Stimulated activated naive CD8-positive, alpha-beta T cell treated with anti-CD3 and anti-CD28 coated beads, Interleukin-15, Interleukin-2, amounts not matched to agents 100 U/mL and 50 U/mL, for 24 hours (primary cell): ENCODE data around the gene C11orf58.

Experiments used
- ATAC-seq: fragments of 150-1000 bp; cut with Tn5 transposase; one replicate; pipeline ENCODE4 v1.10.0; 2021
- DNase-seq: peaks from one replicate; pipeline ENCODE4 v3.0.0; 2021

The C11orf58 gene

GRCh38 chr11:16785520-16786128 is 47.2 kb downstream of the C11orf58 start:
- peak; percentile 63 for DNase-seq
- ATAC-seq = peak; percentile 67

- ATAC-seq (no peak), DNase-seq (no peak)
These were observed 47.7 kb downstream of the C11orf58 start for GRCh38 chr11:16786131-16786530.

DNA sequence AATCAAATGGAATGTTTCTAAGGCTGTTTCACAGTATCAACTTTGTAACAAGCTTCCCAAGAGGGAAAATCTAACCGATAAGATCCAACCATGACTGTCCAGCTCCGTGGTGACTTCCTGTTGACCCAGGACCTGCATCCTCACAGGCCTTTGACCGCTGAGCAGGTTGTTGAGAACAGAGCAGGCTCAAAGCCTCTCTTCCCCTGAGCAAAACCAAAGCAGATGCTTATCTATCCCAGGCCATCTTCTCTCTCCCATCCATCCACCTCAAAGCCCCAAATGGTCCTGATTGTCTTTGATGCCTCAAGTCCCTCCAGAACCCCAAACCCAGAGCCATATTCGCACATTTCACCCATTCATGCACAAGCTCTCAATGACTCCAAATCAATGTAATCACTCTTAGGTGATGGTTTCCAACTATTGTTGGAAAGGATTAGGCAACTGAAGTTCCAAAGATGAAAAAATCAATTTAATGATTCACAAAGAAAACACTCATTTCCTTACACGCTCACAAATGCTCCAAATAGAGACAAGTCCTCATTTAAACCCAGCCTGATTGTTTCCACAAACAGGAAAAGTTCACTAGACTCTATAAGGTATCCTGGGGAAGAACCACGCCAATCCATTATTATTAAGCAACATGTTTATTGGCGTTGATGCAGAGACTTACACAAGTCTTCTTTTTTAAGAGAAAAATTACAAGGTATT is 48.7 kb downstream of the C11orf58 start:
- ATAC-seq (no peak), DNase-seq (no peak)

GRCh38 chr11:16788141-16789062 is 50.0 kb downstream of the C11orf58 start:
- ATAC-seq = peak; percentile 65
- peak; percentile 74 for DNase-seq

GRCh38 chr11:16789063-16789420 is 50.6 kb downstream of the C11orf58 start:
- DNase-seq (no peak), ATAC-seq (no peak)

- no peak for DNase-seq
- ATAC-seq = no peak
These were observed 51.4 kb downstream of the C11orf58 start for GRCh38 chr11:16789560-16790485.

DNA sequence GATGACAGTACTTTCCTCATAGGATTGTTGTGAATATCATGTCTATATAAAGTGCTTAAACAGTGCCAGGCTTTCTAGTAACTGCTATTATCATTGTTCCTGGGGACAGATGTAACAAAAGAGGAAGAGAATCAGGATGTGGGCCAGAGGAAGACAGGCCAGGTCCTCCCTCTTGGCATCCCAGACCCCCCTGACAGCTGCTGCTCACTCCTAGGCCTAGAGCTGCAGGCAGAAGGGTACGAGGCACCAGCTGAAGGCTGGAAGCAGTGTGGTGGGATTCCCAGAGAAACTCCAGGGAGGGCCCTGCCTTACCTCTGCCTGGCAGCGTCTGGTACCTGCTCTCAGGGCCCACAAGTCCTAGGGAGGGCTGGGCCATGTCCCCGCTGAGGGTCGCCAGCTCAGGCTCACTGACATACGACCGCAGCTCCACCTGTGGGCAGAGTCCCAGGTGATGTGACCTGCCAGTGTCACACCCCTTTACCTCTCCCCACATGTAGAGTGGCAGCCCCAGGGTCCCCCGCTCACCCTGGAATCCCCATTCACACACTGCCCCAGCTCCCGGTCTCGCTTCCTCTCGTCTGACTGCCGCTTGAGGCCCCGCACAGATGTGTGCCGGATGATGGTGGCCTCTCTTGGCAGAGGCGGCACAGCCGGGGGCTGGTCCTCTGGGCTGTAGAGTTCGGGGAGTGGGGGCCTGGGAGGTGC is 52.2 kb downstream of the C11orf58 start:
- ATAC-seq = no peak
- no peak for DNase-seq

GRCh38 chr11:16791191-16791961 is 52.9 kb downstream of the C11orf58 start:
- ATAC-seq (peak; percentile 67), DNase-seq (no peak)

GRCh38 chr11:16792426-16792825 is 54.0 kb downstream of the C11orf58 start:
- ATAC-seq = no peak
- no peak for DNase-seq

DNA sequence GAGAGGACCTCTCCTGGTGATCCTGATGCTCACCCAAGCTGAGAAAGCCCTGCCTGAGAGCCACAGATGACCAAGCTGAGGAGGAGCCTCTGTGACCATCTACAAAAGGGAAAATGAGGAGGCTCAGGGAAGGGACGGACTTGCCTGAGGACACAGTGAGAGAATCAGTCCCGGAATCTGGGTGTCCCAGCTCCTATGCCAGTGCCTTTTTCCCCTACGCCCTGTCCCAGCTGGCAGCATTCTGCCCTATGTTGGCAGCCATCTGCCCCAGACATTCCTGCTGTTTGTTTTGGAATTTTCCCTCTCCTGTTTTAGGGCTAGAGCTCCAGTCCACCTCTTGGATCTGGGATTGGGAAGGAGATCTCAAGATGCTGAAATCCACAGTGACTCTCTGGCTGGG is 54.6 kb downstream of the C11orf58 start:
- no peak for DNase-seq
- ATAC-seq = no peak

GRCh38 chr11:16793511-16793910 is 55.1 kb downstream of the C11orf58 start:
- DNase-seq = no peak

GRCh38 chr11:16794047-16794818 is 55.8 kb downstream of the C11orf58 start:
- no peak for ATAC-seq
- no peak for DNase-seq

More at GRCh38 chr11:16793511-16793910, 55.1 kb downstream of the C11orf58 start:
- ATAC-seq = no peak

GRCh38 chr11:16795146-16795545 is 56.7 kb downstream of the C11orf58 start:
- ATAC-seq = no peak
- DNase-seq = no peak

GRCh38 chr11:16796311-16796710 is 57.9 kb downstream of the C11orf58 start:
- ATAC-seq (no peak), DNase-seq (no peak)

GRCh38 chr11:16797776-16798175 is 59.3 kb downstream of the C11orf58 start:
- no peak for ATAC-seq
- no peak for DNase-seq

- ATAC-seq = no peak
- no peak for DNase-seq
These were observed 60.8 kb downstream of the C11orf58 start for GRCh38 chr11:16799221-16799620.

DNA sequence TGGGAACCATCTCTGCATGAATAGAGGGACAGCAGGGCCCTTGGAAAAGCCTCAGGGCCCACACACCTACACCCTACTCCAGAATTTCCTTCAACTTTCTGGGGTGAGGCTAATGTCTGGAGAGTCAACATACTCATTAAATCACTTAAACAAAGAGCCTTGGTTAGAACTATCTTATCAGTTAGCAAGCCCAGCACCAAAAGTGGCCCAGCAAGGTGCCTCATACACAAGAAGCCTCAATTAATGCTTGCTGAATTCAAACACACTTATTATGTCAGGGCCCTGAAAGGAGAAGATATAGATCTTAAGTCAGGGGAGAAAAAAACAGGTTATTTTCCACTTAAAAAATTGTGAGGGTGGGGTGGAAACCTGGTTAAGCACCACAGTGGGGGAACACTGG is 61.4 kb downstream of the C11orf58 start:
- no peak for DNase-seq
- no peak for ATAC-seq

DNA sequence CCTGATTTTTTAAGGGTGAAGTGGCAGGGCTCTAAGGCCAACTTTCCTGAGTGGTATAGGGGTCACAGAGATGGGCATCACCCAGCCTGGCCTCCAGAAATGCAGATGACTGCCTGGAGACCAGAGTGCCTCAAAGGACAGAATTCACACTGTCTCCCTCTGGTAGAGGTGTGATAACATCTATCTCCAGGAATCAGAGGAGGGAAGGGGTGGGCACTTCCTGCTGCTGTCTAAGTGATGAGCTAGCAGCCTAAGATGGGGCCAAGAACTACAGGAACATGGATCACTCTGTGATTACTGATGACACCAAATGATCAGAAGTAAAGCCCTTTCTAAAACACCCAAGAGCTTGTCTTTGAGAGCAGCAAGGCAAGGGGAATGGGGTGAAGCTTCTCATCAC is 61.9 kb downstream of the C11orf58 start:
- no peak for DNase-seq
- peak; percentile 6 for ATAC-seq

- ATAC-seq = no peak
- DNase-seq = no peak
These were observed 63.0 kb downstream of the C11orf58 start for GRCh38 chr11:16801288-16801980.
